HCEC 1CT (cell line): Measurements from ENCODE around the gene OPCML.

ENCODE experiments used
- DNase-seq: peaks from one replicate; pipeline ENCODE4 v3.0.0-alpha.2; 2017

OPCML gene

GRCh38 chr11:132367293-132367692 is 1165.0 kb downstream of the OPCML start:
- DNase-seq = no peak

- DNase-seq = no peak
These were observed 1166.7 kb downstream of the OPCML start for GRCh38 chr11:132365650-132366049.
